Glutamatergic neuron (in vitro differentiated cells): ENCODE results near the gene SEPTIN7. TPM values are rescaled to one million over a fixed set of nuclear protein-coding genes. Genes with fewer than 3 reads are reported as not detected.
A peak's percentile ranks its signal among the peaks of the same experiment; 100 is the strongest.

Source experiments
- DNase-seq: peaks from one replicate; pipeline ENCODE4 v3.0.0; 2022
- H3K27ac Mint-ChIP-seq: one replicate; pipeline ENCODE4 v1.8.0; 2020; ENCODE audit warnings: mild to moderate bottlenecking, mixed read lengths, inconsistent platforms; ENCODE audit not compliant: unreplicated experiment
- H3K27me3 Mint-ChIP-seq: one replicate; pipeline ENCODE4 v1.8.0; 2020; ENCODE audit warnings: mild to moderate bottlenecking, moderate library complexity, mixed read lengths, inconsistent platforms; ENCODE audit not compliant: unreplicated experiment
- H3K36me3 Mint-ChIP-seq: one replicate; pipeline ENCODE4 v1.8.0; 2020; ENCODE audit warnings: mild to moderate bottlenecking, mixed read lengths, inconsistent platforms; ENCODE audit not compliant: unreplicated experiment
- H3K4me1 Mint-ChIP-seq: one replicate; pipeline ENCODE4 v1.8.0; 2020; ENCODE audit warnings: mild to moderate bottlenecking, low read depth, mixed read lengths, inconsistent platforms; ENCODE audit not compliant: unreplicated experiment
- H3K4me3 Mint-ChIP-seq: one replicate; pipeline ENCODE4 v1.8.0; 2020; ENCODE audit warnings: mild to moderate bottlenecking, mixed read lengths, inconsistent platforms; ENCODE audit not compliant: unreplicated experiment
- H3K9me3 Mint-ChIP-seq: one replicate; pipeline ENCODE4 v1.8.0; 2020; ENCODE audit warnings: mild to moderate bottlenecking, moderate library complexity, mixed read lengths, inconsistent platforms; ENCODE audit not compliant: unreplicated experiment
- CTCF ChIP-seq: fragments of 200-600 bp; sonication (generic); IDR thresholded peaks from one replicate; pipeline ENCODE4 v1.5.0; 2021; ENCODE audit not compliant: partially characterized antibody, unreplicated experiment
- total RNA-seq: library from RNA; stranded (reverse); fragmentation: NEBNext Ultra II Directional; extraction: Animal tissue kit (Norgen Biotek cat#: 25700); gene quantifications from one replicate; pipeline ENCODE4 v1.2.1, GENCODE V29; 2021; ENCODE audit not compliant: unreplicated experiment

SEPTIN7 gene
- total RNA-seq, 1 donor from 2014 or later, result 189 TPM

GRCh38 chr7:35820858-35821257 is 20.0 kb downstream of the SEPTIN7 start:
- no peak overlapping the region for H3K27ac Mint-ChIP-seq
- peak; percentile 7 for TF ChIP-seq CTCF
- peaks cover 10% of the 10 kb centered on the region for H3K9me3 Mint-ChIP-seq
- peaks cover 2% of the 10 kb centered on the region for H3K4me1 Mint-ChIP-seq
- no peak overlapping the region for H3K4me3 Mint-ChIP-seq
- peaks cover 15% of the 10 kb centered on the region for H3K36me3 Mint-ChIP-seq
- H3K27me3 Mint-ChIP-seq, result peaks cover 2% of the 10 kb centered on the region
- DNase-seq, result no peak

GRCh38 chr7:35823440-35823839 is 22.6 kb downstream of the SEPTIN7 start:
- Mint-ChIP-seq H3K27ac (no peak overlapping the region), H3K36me3 (peaks cover 15% of the 10 kb centered on the region), H3K4me1 (peaks cover 5% of the 10 kb centered on the region), H3K4me3 (no peak overlapping the region), H3K9me3 (peaks cover 7% of the 10 kb centered on the region), H3K27me3 (no peaks in the 10 kb centered on the region)
- no peak for DNase-seq
- TF ChIP-seq CTCF, result no peak

GRCh38 chr7:35825974-35826373 is 25.1 kb downstream of the SEPTIN7 start:
- DNase-seq, result no peak
- Mint-ChIP-seq H3K4me1 (peaks cover 14% of the 10 kb centered on the region), H3K9me3 (peaks cover 2% of the 10 kb centered on the region), H3K27me3 (no peaks in the 10 kb centered on the region), H3K36me3 (peaks cover 10% of the 10 kb centered on the region), H3K27ac (no peak overlapping the region), H3K4me3 (no peak overlapping the region)
- no peak for TF ChIP-seq CTCF

- no peak overlapping the region for H3K4me3 Mint-ChIP-seq
- TF ChIP-seq CTCF, result no peak
Observed at GRCh38 chr7:35826751-35827150, 25.9 kb downstream of the SEPTIN7 start.

GRCh38 chr7:35828817-35829216 is 28.0 kb downstream of the SEPTIN7 start:
- no peak for TF ChIP-seq CTCF
- DNase-seq, result no peak
- Mint-ChIP-seq H3K27ac (no peak overlapping the region), H3K4me1 (peaks cover 18% of the 10 kb centered on the region), H3K36me3 (no peaks in the 10 kb centered on the region), H3K27me3 (no peaks in the 10 kb centered on the region), H3K4me3 (no peak overlapping the region), H3K9me3 (peaks cover 2% of the 10 kb centered on the region)

More at GRCh38 chr7:35826751-35827150, 25.9 kb downstream of the SEPTIN7 start:
- Mint-ChIP-seq H3K27me3 (no peaks in the 10 kb centered on the region), H3K9me3 (peaks cover 2% of the 10 kb centered on the region), H3K27ac (no peak overlapping the region), H3K4me1 (peaks cover 17% of the 10 kb centered on the region), H3K36me3 (peaks cover 10% of the 10 kb centered on the region)
- DNase-seq, result no peak
